HuH-7 (cell line): ENCODE data around the gene NEU4.

Source experiments
- DNase-seq: peaks from one replicate; pipeline ENCODE4 v3.0.0; 2011; ENCODE audit warnings: low spot score

NEU4 gene

GRCh38 chr2:241865957-241866789 is 57.2 kb downstream of the NEU4 start:
- DNase-seq, result no peak
